Head of caudate nucleus (tissue), 42 donors: Measurements from ENCODE around the gene ACAP3.

Source experiments
- DNase-seq, 42 donors: peaks; one replicate each; pipeline versions ENCODE4 v3.0.0 to v3.0.0-alpha.2; 2020 to 2021; ENCODE audit warnings: mixed read lengths in 7 of 42
- intact Hi-C: fragments of 100-400 bp; cut with DNase I; formaldehyde crosslinking; loops from one replicate; pipeline ENCODE4 v1.15.0; 2022

Gene ACAP3

GRCh38 chr1:1280782-1281481 lies 26.8 kb downstream of the ACAP3 start:
- intact Hi-C loops, result no loop called here

GRCh38 chr1:1279028-1279427 lies 28.7 kb downstream of the ACAP3 start:
- intact Hi-C loops, result no loop called here
- DNase-seq, result no peak

More at GRCh38 chr1:1280782-1281481, 26.8 kb downstream of the ACAP3 start:
- DNase-seq, result no peak

DNA sequence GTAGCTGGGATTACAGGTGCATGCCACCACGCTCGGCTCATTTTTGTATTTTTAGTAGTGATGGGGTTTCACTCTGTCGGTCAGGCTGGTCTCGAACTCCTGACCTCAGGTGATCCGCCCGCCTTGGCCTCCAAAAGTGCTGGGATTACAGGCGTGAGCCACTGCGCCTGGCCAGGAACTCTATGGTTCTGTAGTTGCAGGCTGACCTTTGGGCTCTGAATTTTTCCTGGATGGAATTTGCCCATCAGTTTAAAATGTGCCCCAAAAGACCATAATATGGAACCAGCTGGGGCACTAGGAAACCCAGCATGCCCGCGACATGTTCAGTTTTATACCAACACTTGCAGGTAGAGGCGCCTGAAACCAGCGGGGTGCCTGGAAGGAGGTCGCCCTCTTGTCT lies 29.1 kb downstream of the ACAP3 start:
- intact Hi-C loops, result no loop called here

GRCh38 chr1:1275836-1276235 lies 31.9 kb downstream of the ACAP3 start:
- intact Hi-C loops, result no loop called here

More for the DNA sequence above, 29.1 kb downstream of the ACAP3 start:
- DNase-seq, result no peak

GRCh38 chr1:1274931-1275431 lies 32.7 kb downstream of the ACAP3 start:
- no peak for DNase-seq
- intact Hi-C loops, result loop anchor here (5.0 kb wide), 1 partner anchor 43 kb away; the partner anchor contains the start of genes B3GALT6 and SDF4

More at GRCh38 chr1:1275836-1276235, 31.9 kb downstream of the ACAP3 start:
- no peak for DNase-seq

- intact Hi-C loops, result loop anchor here (5.0 kb wide), 1 partner anchor 42 kb away; the partner anchor contains the start of genes B3GALT6 and SDF4
- peak in 3 of 42 donors; percentile 26 to 50 (median 28) for DNase-seq
Observed at GRCh38 chr1:1274299-1274930, 33.3 kb downstream of the ACAP3 start.

- intact Hi-C loops, result loop anchor here (5.0 kb wide), 1 partner anchor 41 kb away; the partner anchor contains the start of genes B3GALT6 and SDF4
- peak; percentile 83 to 98 (median 95) for DNase-seq
Observed at GRCh38 chr1:1273512-1274298, 34.0 kb downstream of the ACAP3 start, which contains the start of gene UBE2J2. Gene UBE2J2, minus strand, starts transcription at chr1:1273854. Its CDS starts 5,862 bp downstream, at chr1:1267992.

DNA sequence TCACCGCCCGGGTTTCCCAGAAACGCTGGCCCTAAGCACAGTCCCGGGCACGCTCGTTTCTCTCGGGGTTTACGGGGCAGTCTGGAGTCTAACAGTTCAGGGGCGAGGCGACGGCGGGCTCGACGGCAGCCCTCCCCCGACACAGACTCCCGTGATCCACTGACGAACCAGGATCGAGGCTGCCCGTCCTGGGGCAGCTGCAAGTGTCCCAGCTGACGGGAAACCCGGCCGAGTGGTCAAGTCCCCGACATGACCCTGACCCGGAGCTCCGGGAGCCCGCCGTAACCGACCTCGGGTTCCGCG lies 34.6 kb downstream of the ACAP3 start:
- DNase-seq, result peak in 2 of 42 donors; percentile 23 to 31
- intact Hi-C loops, result loop anchor here (5.0 kb wide), 1 partner anchor 41 kb away; the partner anchor contains the start of genes B3GALT6 and SDF4

DNA sequence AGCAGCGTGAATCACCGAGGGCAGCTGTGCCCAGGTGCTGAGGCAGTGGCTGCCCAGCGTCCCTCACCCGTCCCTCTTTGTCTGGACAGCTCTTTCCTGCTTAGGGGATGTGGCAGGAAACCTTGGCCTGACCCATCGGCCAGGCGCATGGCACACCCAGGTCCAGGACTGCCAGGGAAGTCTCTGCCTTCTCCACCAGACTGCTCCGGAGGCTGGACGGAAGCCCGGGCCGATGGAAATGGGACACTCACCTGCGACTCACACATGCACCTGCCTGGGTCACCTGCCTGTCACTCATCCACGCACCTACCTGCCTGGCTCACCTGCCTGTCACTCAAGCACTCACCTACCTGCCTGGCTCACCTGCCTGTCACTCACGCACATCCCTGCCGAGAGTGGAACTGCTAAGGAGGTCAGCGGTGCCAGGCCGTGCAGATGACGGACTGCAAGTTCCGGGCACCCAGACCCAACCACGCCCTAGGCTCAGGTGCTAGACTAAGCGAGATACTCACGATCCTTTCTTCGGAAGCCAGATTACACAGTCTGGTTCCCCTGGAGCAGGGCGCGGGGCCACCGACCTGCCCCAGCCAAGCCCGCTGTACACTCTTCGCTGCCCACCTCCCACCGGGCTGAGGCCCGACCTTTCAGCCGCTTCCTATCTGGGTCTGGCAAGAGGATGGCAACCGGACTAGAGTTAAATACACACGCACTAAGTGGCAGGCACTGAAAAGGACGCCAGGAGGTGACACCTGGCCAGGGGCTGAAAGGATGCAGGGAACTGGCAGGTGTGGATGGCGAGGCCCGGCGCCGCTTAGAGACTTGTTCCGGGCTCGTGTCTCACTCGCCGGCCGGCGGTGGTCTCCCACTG lies 35.2 kb downstream of the ACAP3 start:
- DNase-seq, result no peak
- intact Hi-C loops, result loop anchor here (5.0 kb wide), 1 partner anchor 40 kb away; the partner anchor contains the start of genes B3GALT6 and SDF4

- intact Hi-C loops, result loop anchor here (5.0 kb wide), 1 partner anchor 39 kb away; the partner anchor contains the start of genes B3GALT6 and SDF4
- no peak for DNase-seq
Observed at GRCh38 chr1:1270813-1271212, 36.9 kb downstream of the ACAP3 start.

- no peak for DNase-seq
- intact Hi-C loops, result no loop called here
Observed at GRCh38 chr1:1268284-1268682, 39.4 kb downstream of the ACAP3 start.

DNA sequence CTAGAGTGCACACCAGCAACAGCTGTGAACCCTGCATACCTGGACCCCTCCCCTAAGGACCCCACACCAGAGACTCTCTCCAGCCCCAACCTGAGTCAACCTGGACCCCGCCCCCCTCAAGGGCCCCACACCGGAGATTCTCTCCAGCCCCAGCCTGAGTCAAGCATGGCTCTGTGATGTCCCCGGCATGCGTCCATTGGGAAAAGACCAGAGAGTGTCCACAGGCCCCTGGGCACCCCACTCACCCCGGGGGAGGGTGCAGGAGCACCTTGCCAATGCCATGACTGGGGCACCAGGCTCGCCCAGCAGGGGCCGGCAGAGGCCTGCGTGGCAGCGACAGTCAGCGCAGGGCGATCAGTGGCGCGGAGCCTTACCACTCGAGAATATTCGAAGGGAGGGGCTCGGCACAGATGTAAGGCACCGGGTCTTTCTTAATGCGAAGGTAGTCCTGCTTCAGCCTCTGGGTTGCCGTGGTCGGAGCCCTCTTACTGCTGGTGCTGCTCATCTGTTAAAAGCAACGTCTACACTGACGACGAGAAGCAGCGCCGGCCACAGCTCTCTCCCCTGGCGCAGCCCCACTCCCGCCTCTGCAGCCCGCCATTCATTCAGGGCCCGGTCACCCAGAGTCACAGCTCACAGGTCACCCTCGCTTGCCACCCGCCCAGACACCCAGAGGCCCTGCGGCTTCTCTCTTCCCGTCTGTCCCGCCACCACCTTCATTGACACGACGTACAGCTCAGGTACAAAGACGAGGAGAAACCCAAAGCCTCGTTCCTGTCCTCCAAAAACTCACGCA lies 40.0 kb downstream of the ACAP3 start:
- intact Hi-C loops, result no loop called here
- DNase-seq, result no peak

GRCh38 chr1:1264868-1265272 lies 42.9 kb downstream of the ACAP3 start:
- intact Hi-C loops, result no loop called here
- DNase-seq, result no peak

GRCh38 chr1:1264026-1264425 lies 43.7 kb downstream of the ACAP3 start:
- no peak for DNase-seq
- intact Hi-C loops, result no loop called here

DNA sequence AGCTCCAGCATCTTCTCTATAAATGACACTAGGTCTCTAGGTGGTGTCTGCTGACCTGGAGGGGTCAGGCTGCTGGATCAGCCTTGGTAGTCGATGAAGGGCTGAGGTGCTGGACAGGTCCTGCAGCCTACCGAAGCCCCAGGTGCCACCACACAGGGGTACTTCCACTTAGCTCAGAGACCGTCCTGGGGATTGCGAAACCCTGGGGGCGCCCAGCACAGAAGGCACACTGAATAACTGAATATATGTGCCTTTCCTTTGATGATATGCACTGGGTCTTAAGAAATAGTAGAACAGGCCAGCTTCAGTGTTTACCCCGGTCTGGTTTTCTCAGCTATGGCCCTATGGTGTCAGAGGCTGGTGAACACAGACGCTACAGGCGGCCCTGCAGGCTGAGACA lies 45.0 kb downstream of the ACAP3 start:
- intact Hi-C loops, result no loop called here
- DNase-seq, result no peak

- DNase-seq, result no peak
- intact Hi-C loops, result no loop called here
Observed at GRCh38 chr1:1262071-1262470, 45.7 kb downstream of the ACAP3 start.

- intact Hi-C loops, result no loop called here
Observed at GRCh38 chr1:1260843-1261560, 46.7 kb downstream of the ACAP3 start.

More at GRCh38 chr1:1260843-1261560, 46.7 kb downstream of the ACAP3 start:
- DNase-seq, result no peak
